GM18867 (cell line): ENCODE data around the gene ME1.
"Not testable (repeated sequence)": the region's sequence is repeated elsewhere in the genome, so short reads cannot be mapped to it uniquely, and the experiment has no call there.

Experiments used
- ATAC-seq: cut with Tn5 transposase; IDR thresholded peaks from one replicate; pipeline ENCODE4 v1.9.1; 2021; ENCODE audit warnings: mild to moderate bottlenecking, moderate library complexity; ENCODE audit not compliant: unreplicated experiment

Gene ME1

GRCh38 chr6:83260577-83260976 lies 170.3 kb downstream of the ME1 start:
- ATAC-seq = no peak

GRCh38 chr6:83258517-83258916 lies 172.3 kb downstream of the ME1 start:
- no peak for ATAC-seq

- ATAC-seq = no peak
Measured at GRCh38 chr6:83257791-83258190, 173.1 kb downstream of the ME1 start.

GRCh38 chr6:83256719-83257118 lies 174.1 kb downstream of the ME1 start:
- not testable (repeated sequence) for ATAC-seq

- ATAC-seq = no peak
Measured at GRCh38 chr6:83252719-83253118, 178.1 kb downstream of the ME1 start.

- no peak for ATAC-seq
Measured at GRCh38 chr6:83250235-83250634, 180.6 kb downstream of the ME1 start.

- no peak for ATAC-seq
Measured at GRCh38 chr6:83247471-83247870, 183.4 kb downstream of the ME1 start.

GRCh38 chr6:83231146-83231545 lies 199.7 kb downstream of the ME1 start:
- no peak for ATAC-seq

- no peak for ATAC-seq
Measured at GRCh38 chr6:83226517-83226916, 204.3 kb downstream of the ME1 start.

GRCh38 chr6:83221889-83222479 lies 208.9 kb downstream of the ME1 start:
- peak; percentile 61 for ATAC-seq

- ATAC-seq = no peak
Measured at GRCh38 chr6:83221276-83221675, 209.6 kb downstream of the ME1 start.

- ATAC-seq = no peak
Measured at GRCh38 chr6:83220121-83220520, 210.7 kb downstream of the ME1 start.

GRCh38 chr6:83218646-83219045 lies 212.2 kb downstream of the ME1 start:
- no peak for ATAC-seq

- ATAC-seq = no peak
Measured at GRCh38 chr6:83216806-83217205, 214.0 kb downstream of the ME1 start.

GRCh38 chr6:83215131-83216047 lies 215.5 kb downstream of the ME1 start:
- peak; percentile 100 for ATAC-seq

- ATAC-seq = no peak
Measured at GRCh38 chr6:83202031-83202430, 228.8 kb downstream of the ME1 start.

- no peak for ATAC-seq
Measured at GRCh38 chr6:83199863-83200225, 231.0 kb downstream of the ME1 start.

- peak; percentile 50 for ATAC-seq
Measured at GRCh38 chr6:83199173-83199862, 231.5 kb downstream of the ME1 start.

- ATAC-seq = no peak
Measured at GRCh38 chr6:83198486-83199172, 232.2 kb downstream of the ME1 start.

GRCh38 chr6:83193747-83194566 lies 236.9 kb downstream of the ME1 start:
- peak; percentile 23 for ATAC-seq
